DLD1 (cell line): ENCODE measurements around the gene GPC1.
"Not testable (repeated sequence)": the region's sequence is repeated elsewhere in the genome, so short reads cannot be mapped to it uniquely, and the experiment has no call there.

Experiments used
- in situ Hi-C: cut with HindIII; loops from 2 replicates; pipeline ENCODE4 v1.10.0; 2017; ENCODE audit warnings: low sequenced_read_pairs

The GPC1 gene

GRCh38 chr2:240481720-240482119, 46.3 kb downstream of the GPC1 start:
- in situ Hi-C loops = no loop called here

- in situ Hi-C loops = no loop called here
Measured at GRCh38 chr2:240482141-240482540, 46.7 kb downstream of the GPC1 start.

- in situ Hi-C loops = no loop called here
Measured at GRCh38 chr2:240491483-240491882, 56.0 kb downstream of the GPC1 start.

- in situ Hi-C loops = no loop called here
Measured at GRCh38 chr2:240494194-240494793, 58.8 kb downstream of the GPC1 start.

- in situ Hi-C loops = not testable (repeated sequence)
Measured at GRCh38 chr2:240494942-240495341, 59.5 kb downstream of the GPC1 start.

- in situ Hi-C loops = not testable (repeated sequence)
Measured at GRCh38 chr2:240497082-240497481, 61.6 kb downstream of the GPC1 start.

- in situ Hi-C loops = no loop called here
Measured at GRCh38 chr2:240498171-240498957, 62.9 kb downstream of the GPC1 start.

- in situ Hi-C loops = no loop called here
Measured at GRCh38 chr2:240498958-240499260, 63.4 kb downstream of the GPC1 start.

GRCh38 chr2:240499309-240500301, 64.1 kb downstream of the GPC1 start:
- in situ Hi-C loops = no loop called here

- in situ Hi-C loops = no loop called here
Measured at GRCh38 chr2:240500561-240501423, 65.3 kb downstream of the GPC1 start.

GRCh38 chr2:240501531-240501991, 66.1 kb downstream of the GPC1 start:
- in situ Hi-C loops = no loop called here

- in situ Hi-C loops = no loop called here
Measured at GRCh38 chr2:240502059-240502429, 66.6 kb downstream of the GPC1 start.

- in situ Hi-C loops = no loop called here
Measured at GRCh38 chr2:240502430-240503121, 67.1 kb downstream of the GPC1 start.

GRCh38 chr2:240503375-240503774, 67.9 kb downstream of the GPC1 start:
- in situ Hi-C loops = no loop called here

GRCh38 chr2:240503848-240504247, 68.4 kb downstream of the GPC1 start:
- in situ Hi-C loops = no loop called here

- in situ Hi-C loops = no loop called here
Measured at GRCh38 chr2:240505910-240506309, 70.4 kb downstream of the GPC1 start.

GRCh38 chr2:240506406-240507059, 71.1 kb downstream of the GPC1 start:
- in situ Hi-C loops = no loop called here

GRCh38 chr2:240507060-240507777, 71.8 kb downstream of the GPC1 start:
- in situ Hi-C loops = no loop called here

GRCh38 chr2:240507778-240508251, 72.4 kb downstream of the GPC1 start:
- in situ Hi-C loops = no loop called here
